Mononuclear cell (primary cell): Measurements from ENCODE around the gene TRIM2. TPM values are rescaled to one million over a fixed set of nuclear protein-coding genes. Genes with fewer than 3 reads are reported as not detected.

Experiments used
- H3K27me3 ChIP-seq: 2 replicates; pipeline ENCODE4 v1.6.0; 2011; ENCODE audit warnings: low read length, control low read depth; ENCODE audit not compliant: insufficient read depth
- H3K4me1 ChIP-seq: 2 replicates; pipeline ENCODE4 v1.5.1; 2011; ENCODE audit warnings: mild to moderate bottlenecking, low read length, control low read depth; ENCODE audit not compliant: insufficient read depth
- H3K4me3 ChIP-seq: 2 replicates; pipeline ENCODE4 v1.5.1; 2011; ENCODE audit warnings: mild to moderate bottlenecking, low read length, moderate library complexity
- H3K9me3 ChIP-seq: 2 replicates; pipeline ENCODE4 v1.5.1; 2011; ENCODE audit warnings: low read depth, mild to moderate bottlenecking, control low read depth, low read length
- total RNA-seq: library from RNA; depleted of rRNA; stranded (reverse); fragments of >200 nt; gene quantifications from one replicate; pipeline ENCODE4 v1.2.3, GENCODE V29; 2012

The TRIM2 gene
- total RNA-seq, 1 donor, result 1.7 TPM

GRCh38 chr4:153327247-153327646 lies 123.0 kb downstream of the TRIM2 start:
- H3K9me3 ChIP-seq, result no peaks in the 10 kb centered on the region
- no peak overlapping the region for H3K4me3 ChIP-seq
- no peaks in the 10 kb centered on the region for H3K4me1 ChIP-seq
- no peaks in the 10 kb centered on the region for H3K27me3 ChIP-seq

- no peak overlapping the region for H3K4me3 ChIP-seq
- no peaks in the 10 kb centered on the region for H3K4me1 ChIP-seq
- H3K27me3 ChIP-seq, result no peaks in the 10 kb centered on the region
- H3K9me3 ChIP-seq, result no peaks in the 10 kb centered on the region
Observed at GRCh38 chr4:153332936-153333335, 128.7 kb downstream of the TRIM2 start.

- H3K9me3 ChIP-seq, result no peaks in the 10 kb centered on the region
- no peaks in the 10 kb centered on the region for H3K4me1 ChIP-seq
- no peak overlapping the region for H3K4me3 ChIP-seq
- no peaks in the 10 kb centered on the region for H3K27me3 ChIP-seq
Observed at GRCh38 chr4:153333874-153334273, 129.6 kb downstream of the TRIM2 start.

- H3K9me3 ChIP-seq, result no peaks in the 10 kb centered on the region
- H3K27me3 ChIP-seq, result no peaks in the 10 kb centered on the region
- no peaks in the 10 kb centered on the region for H3K4me1 ChIP-seq
- no peak overlapping the region for H3K4me3 ChIP-seq
Observed at GRCh38 chr4:153335665-153336064, 131.4 kb downstream of the TRIM2 start.

GRCh38 chr4:153337686-153338085 lies 133.4 kb downstream of the TRIM2 start:
- Histone ChIP-seq H3K9me3 (no peaks in the 10 kb centered on the region), H3K27me3 (no peaks in the 10 kb centered on the region), H3K4me1 (peaks cover 10% of the 10 kb centered on the region), H3K4me3 (no peak overlapping the region)

GRCh38 chr4:153341575-153342090 lies 137.4 kb downstream of the TRIM2 start:
- H3K4me3 ChIP-seq, result no peak overlapping the region
- no peaks in the 10 kb centered on the region for H3K9me3 ChIP-seq
- peaks cover 29% of the 10 kb centered on the region for H3K4me1 ChIP-seq
- H3K27me3 ChIP-seq, result no peaks in the 10 kb centered on the region

- no peaks in the 10 kb centered on the region for H3K9me3 ChIP-seq
- H3K4me3 ChIP-seq, result no peak overlapping the region
- H3K27me3 ChIP-seq, result no peaks in the 10 kb centered on the region
- peaks cover 37% of the 10 kb centered on the region for H3K4me1 ChIP-seq
Observed at GRCh38 chr4:153342751-153343552, 138.7 kb downstream of the TRIM2 start.

GRCh38 chr4:153344131-153345011 lies 140.1 kb downstream of the TRIM2 start, which contains the start of gene MND1:
Gene MND1 (plus strand): TSS chr4:153344688. CDS start chr4:153344738, 50 bp downstream.
- peaks cover 37% of the 10 kb centered on the region for H3K4me1 ChIP-seq
- no peaks in the 10 kb centered on the region for H3K27me3 ChIP-seq
- peak within 1 kb of the TSS; percentile 80 for H3K4me3 ChIP-seq
- H3K9me3 ChIP-seq, result no peaks in the 10 kb centered on the region

- H3K9me3 ChIP-seq, result no peaks in the 10 kb centered on the region
- H3K4me1 ChIP-seq, result peaks cover 37% of the 10 kb centered on the region
- H3K4me3 ChIP-seq, result peak overlapping the region; percentile 80
- H3K27me3 ChIP-seq, result no peaks in the 10 kb centered on the region
Observed at GRCh38 chr4:153345012-153345981, 141.1 kb downstream of the TRIM2 start.

- no peaks in the 10 kb centered on the region for H3K9me3 ChIP-seq
- no peaks in the 10 kb centered on the region for H3K27me3 ChIP-seq
- peaks cover 37% of the 10 kb centered on the region for H3K4me1 ChIP-seq
- H3K4me3 ChIP-seq, result no peak overlapping the region
Observed at GRCh38 chr4:153346031-153346430, 141.8 kb downstream of the TRIM2 start.

- H3K4me3 ChIP-seq, result no peak overlapping the region
- H3K9me3 ChIP-seq, result no peaks in the 10 kb centered on the region
- no peaks in the 10 kb centered on the region for H3K27me3 ChIP-seq
- H3K4me1 ChIP-seq, result peaks cover 33% of the 10 kb centered on the region
Observed at GRCh38 chr4:153346563-153346962, 142.3 kb downstream of the TRIM2 start.

- Histone ChIP-seq H3K27me3 (no peaks in the 10 kb centered on the region), H3K4me1 (peaks cover 28% of the 10 kb centered on the region), H3K9me3 (no peaks in the 10 kb centered on the region), H3K4me3 (no peak overlapping the region)
Observed at GRCh38 chr4:153347117-153347516, 142.9 kb downstream of the TRIM2 start.

GRCh38 chr4:153348006-153348405 lies 143.8 kb downstream of the TRIM2 start:
- Histone ChIP-seq H3K27me3 (no peaks in the 10 kb centered on the region), H3K4me3 (no peak overlapping the region), H3K4me1 (peaks cover 28% of the 10 kb centered on the region), H3K9me3 (no peaks in the 10 kb centered on the region)

GRCh38 chr4:153349206-153349805 lies 145.1 kb downstream of the TRIM2 start:
- H3K4me3 ChIP-seq, result no peak overlapping the region

More at GRCh38 chr4:153349206-153349805, 145.1 kb downstream of the TRIM2 start:
- Histone ChIP-seq H3K9me3 (no peaks in the 10 kb centered on the region), H3K27me3 (no peaks in the 10 kb centered on the region), H3K4me1 (peaks cover 23% of the 10 kb centered on the region)
